HCT116 (cell line): Measurements from ENCODE around the gene ATG2B.

ENCODE experiments used
- CEBPB ChIP-seq: IDR thresholded peaks from 2 replicates; pipeline ENCODE4 v1.6.1; 2012; ENCODE audit warnings: low read depth
- POLR2AphosphoS5 ChIP-seq: IDR thresholded peaks from 2 replicates; pipeline ENCODE4 v1.6.1; 2011; ENCODE audit warnings: mild to moderate bottlenecking, low read depth, low read length, moderate library complexity
- TF ChIP-seq, protein P1 (sequence below): IDR thresholded peaks from 2 replicates; pipeline ENCODE4 v1.6.1; 2012

DNA sequence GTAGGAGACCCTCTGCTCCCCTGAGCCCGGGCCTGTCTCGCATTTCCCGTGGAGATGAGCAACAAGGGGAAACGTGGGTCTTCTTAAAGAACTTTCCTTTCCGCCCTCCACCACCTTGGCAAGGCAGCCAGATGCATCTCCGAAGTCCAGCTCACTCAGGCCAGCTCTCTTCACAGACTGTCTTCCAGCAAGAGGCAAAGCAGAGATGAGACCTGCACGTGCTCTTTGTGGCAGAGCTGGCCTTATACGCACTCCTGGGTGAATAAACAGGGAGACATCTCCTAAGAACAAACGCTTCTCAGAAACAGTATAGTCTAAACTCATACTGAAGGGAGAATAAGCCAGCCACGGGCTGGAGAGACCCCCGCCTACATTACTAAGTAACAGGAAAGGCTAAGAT, 108.5 kb downstream of the ATG2B start:
- TF ChIP-seq, protein P1, sequence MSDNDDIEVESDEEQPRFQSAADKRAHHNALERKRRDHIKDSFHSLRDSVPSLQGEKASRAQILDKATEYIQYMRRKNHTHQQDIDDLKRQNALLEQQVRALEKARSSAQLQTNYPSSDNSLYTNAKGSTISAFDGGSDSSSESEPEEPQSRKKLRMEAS: no peak
- TF ChIP-seq POLR2AphosphoS5 (no peak), CEBPB (no peak)
